Lower leg skin (tissue), 4 donors: Measurements from ENCODE around the gene MYH10. TPM values are rescaled to one million over a fixed set of nuclear protein-coding genes. Genes with fewer than 3 reads are reported as not detected.

Experiments
- DNase-seq, 2 donors: peaks; one replicate each; pipeline ENCODE4 v3.0.0-alpha.2; 2019; ENCODE audit warnings: low spot score in 2 of 2
- H3K4me3 ChIP-seq: fragments of 200-600 bp; sonication (generic); 2 replicates; pipeline ENCODE4 v1.5.1; 2017; ENCODE audit warnings: mild to moderate bottlenecking, low read depth; ENCODE audit not compliant: poor library complexity, severe bottlenecking
- POLR2A ChIP-seq, 2 donors: fragments of 450-650 bp; IDR thresholded peaks; one replicate each; pipeline ENCODE4 v1.6.1; 2016 to 2017; ENCODE audit warnings: antibody characterized with exemption in 2 of 2, mild to moderate bottlenecking in 1 of 2, moderate library complexity in 1 of 2
- WGBS, 2 donors: methylation state at CpG; one replicate each; pipeline ENCODE4 v1.1.5; 2018; 5-methylcytosine and 5-hydroxymethylcytosine counted together
- intact Hi-C: fragments of 100-400 bp; cut with DNase I; formaldehyde crosslinking; loops from one replicate; pipeline ENCODE4 v1.15.0; 2023; ENCODE audit warnings: low total_unique reads
- total RNA-seq, 4 donors: library from RNA; depleted of rRNA; stranded (reverse); fragments of >200 nt; gene quantifications; one replicate each; pipeline ENCODE4 v1.1.0, GENCODE V29; 2016
- TF ChIP-seq, protein P1 (sequence below), 3 donors: fragments of 450-650 bp; IDR thresholded peaks; one replicate each; pipeline ENCODE4 v1.5.1; 2016; ENCODE audit warnings: antibody characterized with exemption in 3 of 3, mild to moderate bottlenecking in 3 of 3, moderate library complexity in 2 of 3

Gene MYH10
- total RNA-seq, 4 donors from 2014 or later: 6.7 to 17.2 (median 11.4) TPM

DNA sequence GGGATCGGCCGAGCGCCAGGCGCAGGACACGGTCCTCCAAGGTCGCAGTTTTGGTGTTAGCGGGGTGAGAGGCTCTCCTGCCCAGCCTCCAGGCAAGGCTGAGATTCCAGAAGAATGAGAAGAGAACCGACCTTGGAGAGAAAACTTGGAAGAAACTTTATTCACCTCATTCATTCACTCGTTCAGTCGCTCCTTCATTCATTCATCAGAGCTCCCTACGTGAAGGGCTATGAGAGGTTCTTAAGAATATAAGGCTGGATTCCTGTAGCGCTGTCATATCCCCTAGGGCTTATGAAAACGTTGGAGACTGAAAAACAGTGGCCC lies 991 bp upstream of the MYH10 start:
- H3K4me3 ChIP-seq: peak overlapping the region; percentile 73
- intact Hi-C loops: no loop called here
- WGBS, 2 donors: 2 to 4% methylated on average over 12 to 13 of the region's 13 CpGs
- DNase-seq: no peak
- TF ChIP-seq, protein P1, sequence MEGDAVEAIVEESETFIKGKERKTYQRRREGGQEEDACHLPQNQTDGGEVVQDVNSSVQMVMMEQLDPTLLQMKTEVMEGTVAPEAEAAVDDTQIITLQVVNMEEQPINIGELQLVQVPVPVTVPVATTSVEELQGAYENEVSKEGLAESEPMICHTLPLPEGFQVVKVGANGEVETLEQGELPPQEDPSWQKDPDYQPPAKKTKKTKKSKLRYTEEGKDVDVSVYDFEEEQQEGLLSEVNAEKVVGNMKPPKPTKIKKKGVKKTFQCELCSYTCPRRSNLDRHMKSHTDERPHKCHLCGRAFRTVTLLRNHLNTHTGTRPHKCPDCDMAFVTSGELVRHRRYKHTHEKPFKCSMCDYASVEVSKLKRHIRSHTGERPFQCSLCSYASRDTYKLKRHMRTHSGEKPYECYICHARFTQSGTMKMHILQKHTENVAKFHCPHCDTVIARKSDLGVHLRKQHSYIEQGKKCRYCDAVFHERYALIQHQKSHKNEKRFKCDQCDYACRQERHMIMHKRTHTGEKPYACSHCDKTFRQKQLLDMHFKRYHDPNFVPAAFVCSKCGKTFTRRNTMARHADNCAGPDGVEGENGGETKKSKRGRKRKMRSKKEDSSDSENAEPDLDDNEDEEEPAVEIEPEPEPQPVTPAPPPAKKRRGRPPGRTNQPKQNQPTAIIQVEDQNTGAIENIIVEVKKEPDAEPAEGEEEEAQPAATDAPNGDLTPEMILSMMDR (IDR thresholded peaks at IDR 0.05): no peak

DNA sequence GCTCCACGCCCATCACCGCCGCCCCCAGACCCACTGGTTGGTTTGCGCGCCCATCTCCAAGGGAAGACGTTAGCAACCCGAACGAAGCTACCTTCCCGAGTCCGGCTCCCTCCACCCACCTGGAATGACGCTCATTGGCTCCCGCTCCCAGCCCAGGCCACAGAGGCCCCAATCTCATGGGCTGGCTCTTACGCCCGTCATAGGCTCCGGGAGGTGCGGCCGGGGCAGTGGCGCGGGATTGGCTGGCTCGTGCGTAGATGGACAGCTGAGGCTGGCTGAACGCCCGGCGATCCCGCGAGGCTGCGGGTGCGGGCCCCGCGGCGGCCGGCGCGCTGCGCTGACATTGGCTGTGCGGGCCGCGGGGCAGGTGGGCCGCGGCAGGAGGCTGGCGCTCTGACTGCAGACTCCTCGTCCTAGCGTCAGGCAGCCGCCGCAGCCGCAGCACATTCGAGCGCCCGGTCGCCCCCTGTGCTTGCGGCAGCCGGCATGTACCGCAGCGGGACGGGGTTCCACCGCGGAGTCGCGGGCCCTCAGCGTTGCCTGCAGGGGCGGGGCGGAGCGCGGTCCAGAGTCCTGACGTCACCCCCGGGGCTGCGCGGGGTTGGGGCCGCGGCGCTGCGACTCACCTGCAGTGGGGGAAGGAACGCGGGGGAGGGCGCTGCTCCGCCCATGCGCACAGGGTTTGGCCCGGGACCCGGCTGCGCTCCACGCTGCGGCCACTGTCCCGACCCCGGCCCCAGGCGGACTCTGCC lies 453 bp upstream of the MYH10 start:
- peak overlapping the region; percentile 73 for H3K4me3 ChIP-seq
- no peak for TF ChIP-seq POLR2A (IDR thresholded peaks at IDR 0.05)
- TF ChIP-seq, protein P1 (IDR thresholded peaks at IDR 0.05): no peak
- peak; percentile 97 to 99 for DNase-seq
- 0% methylated on average over 14 to 60 of the region's 85 CpGs for WGBS, 2 donors
- intact Hi-C loops: no loop called here

DNA sequence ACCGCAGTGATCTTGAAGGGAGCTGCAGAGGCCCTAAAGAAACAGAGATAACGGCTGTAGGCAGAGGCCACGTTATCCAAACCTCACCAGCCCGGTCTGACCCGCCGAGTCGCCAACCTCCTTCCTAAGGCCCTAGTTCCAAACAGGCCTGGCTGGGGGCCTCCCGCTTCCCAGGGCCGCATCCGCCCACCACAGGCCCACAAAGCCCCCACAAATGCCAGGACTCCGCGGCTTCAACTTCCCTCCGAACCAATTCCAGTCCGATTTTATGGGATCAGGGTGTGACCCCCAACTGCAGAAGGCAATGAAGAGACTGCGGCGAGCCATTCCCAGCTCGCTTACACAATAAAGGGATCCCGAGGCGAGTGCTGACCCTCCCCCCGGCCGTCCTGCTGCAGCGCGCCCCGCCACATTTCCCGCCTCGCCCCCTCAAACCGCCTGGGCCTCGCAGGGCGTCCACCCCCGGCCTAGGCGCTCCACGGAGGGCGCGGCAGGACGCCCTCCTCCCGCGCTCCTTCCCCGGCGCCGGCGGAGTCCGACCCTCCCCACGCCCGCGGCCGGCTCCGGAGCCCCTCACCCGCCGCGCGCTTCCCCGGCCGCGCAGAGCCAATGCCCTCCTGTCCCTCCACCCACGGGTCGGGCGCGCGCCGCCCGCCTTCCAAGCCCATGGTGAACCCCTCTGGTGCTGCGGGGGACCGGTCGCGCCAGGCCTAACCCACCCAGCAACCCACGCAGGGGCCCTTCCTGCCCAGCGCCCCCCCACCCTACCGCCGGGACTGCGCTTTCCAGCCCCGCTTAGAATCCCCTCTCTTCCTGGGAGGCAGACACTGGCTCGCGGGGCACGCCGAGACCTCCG lies 926 bp downstream of the MYH10 start:
- DNase-seq: peak; percentile 21 to 88
- no peak for TF ChIP-seq POLR2A (IDR thresholded peaks at IDR 0.05)
- TF ChIP-seq, protein P1 (IDR thresholded peaks at IDR 0.05): no peak
- H3K4me3 ChIP-seq: peak overlapping the region; percentile 68
- intact Hi-C loops: no loop called here
- WGBS, 2 donors: 0 to 1% methylated on average over 19 to 52 of the region's 76 CpGs

DNA sequence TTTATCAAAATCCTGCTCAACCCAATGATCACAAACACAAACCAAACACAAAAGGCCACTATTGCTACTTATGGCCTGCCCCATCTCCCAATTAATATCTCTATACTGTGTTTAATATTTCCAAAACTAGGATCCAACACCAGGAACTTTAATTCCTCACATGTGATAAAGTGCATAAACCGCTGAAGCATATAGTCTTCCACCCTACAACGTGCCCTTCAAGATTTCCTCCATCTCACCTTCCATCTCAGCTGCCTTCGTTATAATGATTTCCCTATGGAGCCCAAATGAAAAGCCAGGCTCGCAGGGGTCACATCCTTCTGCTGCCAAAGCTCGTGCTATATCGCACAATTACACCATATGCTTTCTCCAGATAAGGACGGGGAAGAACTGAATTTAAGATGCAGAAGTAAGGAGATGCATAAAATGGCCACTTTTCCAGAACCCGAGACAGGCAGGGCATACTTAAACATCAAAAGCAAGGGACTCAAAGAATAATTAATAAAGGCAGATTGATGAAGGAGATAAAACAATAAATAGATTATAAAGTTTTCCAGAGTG lies 1.8 kb downstream of the MYH10 start:
- TF ChIP-seq, protein P1 (IDR thresholded peaks at IDR 0.05): no peak
- TF ChIP-seq POLR2A (IDR thresholded peaks at IDR 0.05): no peak
- DNase-seq: no peak
- intact Hi-C loops: no loop called here
- 55 to 59% methylated on average over 8 of the region's 8 CpGs for WGBS, 2 donors
- H3K4me3 ChIP-seq: no peak overlapping the region

DNA sequence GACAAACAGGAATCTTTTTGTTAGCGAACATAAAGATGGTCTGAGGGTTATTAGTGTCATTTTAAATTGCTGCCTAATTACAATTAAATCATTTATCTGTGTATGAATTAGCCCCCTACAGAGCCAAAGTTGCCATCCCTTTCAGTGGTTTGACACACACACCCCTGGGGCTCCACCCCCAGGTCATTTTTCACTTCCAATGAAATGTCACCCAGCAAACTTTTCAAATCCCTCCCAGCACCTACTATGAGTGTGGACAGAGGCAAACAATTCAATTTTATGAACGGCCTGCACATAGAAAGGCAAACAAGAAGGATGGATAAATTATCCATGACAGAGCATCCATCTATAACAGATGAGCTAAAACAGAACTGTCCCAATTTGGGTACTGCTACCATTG lies 2.4 kb downstream of the MYH10 start:
- intact Hi-C loops: no loop called here
- H3K4me3 ChIP-seq: no peak overlapping the region
- TF ChIP-seq, protein P1 (IDR thresholded peaks at IDR 0.05): no peak
- TF ChIP-seq POLR2A (IDR thresholded peaks at IDR 0.05): no peak
- no peak for DNase-seq
- WGBS, 2 donors: 77 to 84% methylated on average over 2 of the region's 2 CpGs
